Coronary artery (tissue), 2 donors: Measurements from ENCODE around the gene NFATC2.

ENCODE experiments used
- DNase-seq: peaks from one replicate; pipeline ENCODE4 v3.0.0-alpha.2; 2017; ENCODE audit warnings: low spot score
- H3K27ac ChIP-seq, 2 donors: fragments of 200-600 bp; sonication (generic); one replicate each; pipeline ENCODE4 v1.5.1; 2016 to 2019
- H3K4me3 ChIP-seq: fragments of 200-600 bp; sonication (generic); 2 replicates; pipeline ENCODE4 v1.5.1; 2016; ENCODE audit warnings: mild to moderate bottlenecking, moderate library complexity
- TF ChIP-seq, protein P1 (sequence below): fragments of 200-600 bp; sonication (generic); IDR thresholded peaks from one replicate; pipeline ENCODE4 v1.5.1; 2019; ENCODE audit warnings: antibody characterized with exemption

Gene NFATC2

DNA sequence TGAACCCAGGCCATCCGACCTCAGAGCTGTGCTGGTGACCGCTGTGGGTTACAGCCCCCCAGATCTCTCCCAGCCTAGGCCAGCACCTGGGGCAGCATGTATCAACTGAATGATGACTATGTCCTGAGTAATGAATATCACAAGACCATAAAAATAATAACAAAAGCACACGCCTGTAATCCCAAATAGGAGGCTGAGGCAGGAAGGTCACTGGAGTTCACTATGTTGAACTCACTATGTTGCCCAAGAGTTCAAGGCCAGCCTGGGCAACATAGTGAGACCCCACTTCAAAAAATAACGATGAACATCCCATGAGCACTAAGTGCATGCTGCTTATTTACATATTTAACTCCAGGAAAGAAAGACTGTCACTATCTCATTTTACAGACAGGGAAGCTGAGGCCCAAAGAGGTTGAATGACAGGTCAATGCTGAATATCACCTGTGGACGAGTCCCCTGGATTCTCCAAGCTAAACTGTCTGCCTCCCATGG lies 92.3 kb downstream of the NFATC2 start:
- no peak for DNase-seq

GRCh38 chr20:51449498-51450220 lies 92.9 kb downstream of the NFATC2 start:
- H3K27ac ChIP-seq: peak overlapping the region; percentile 68 to 75
- DNase-seq: no peak
- H3K4me3 ChIP-seq: no peak overlapping the region
- TF ChIP-seq, protein P1, sequence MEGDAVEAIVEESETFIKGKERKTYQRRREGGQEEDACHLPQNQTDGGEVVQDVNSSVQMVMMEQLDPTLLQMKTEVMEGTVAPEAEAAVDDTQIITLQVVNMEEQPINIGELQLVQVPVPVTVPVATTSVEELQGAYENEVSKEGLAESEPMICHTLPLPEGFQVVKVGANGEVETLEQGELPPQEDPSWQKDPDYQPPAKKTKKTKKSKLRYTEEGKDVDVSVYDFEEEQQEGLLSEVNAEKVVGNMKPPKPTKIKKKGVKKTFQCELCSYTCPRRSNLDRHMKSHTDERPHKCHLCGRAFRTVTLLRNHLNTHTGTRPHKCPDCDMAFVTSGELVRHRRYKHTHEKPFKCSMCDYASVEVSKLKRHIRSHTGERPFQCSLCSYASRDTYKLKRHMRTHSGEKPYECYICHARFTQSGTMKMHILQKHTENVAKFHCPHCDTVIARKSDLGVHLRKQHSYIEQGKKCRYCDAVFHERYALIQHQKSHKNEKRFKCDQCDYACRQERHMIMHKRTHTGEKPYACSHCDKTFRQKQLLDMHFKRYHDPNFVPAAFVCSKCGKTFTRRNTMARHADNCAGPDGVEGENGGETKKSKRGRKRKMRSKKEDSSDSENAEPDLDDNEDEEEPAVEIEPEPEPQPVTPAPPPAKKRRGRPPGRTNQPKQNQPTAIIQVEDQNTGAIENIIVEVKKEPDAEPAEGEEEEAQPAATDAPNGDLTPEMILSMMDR: no peak

More for the DNA sequence above, 92.3 kb downstream of the NFATC2 start:
- TF ChIP-seq, protein P1: no peak
- Histone ChIP-seq H3K4me3 (no peak overlapping the region), H3K27ac (peak overlapping the region; percentile 39 to 47)

DNA sequence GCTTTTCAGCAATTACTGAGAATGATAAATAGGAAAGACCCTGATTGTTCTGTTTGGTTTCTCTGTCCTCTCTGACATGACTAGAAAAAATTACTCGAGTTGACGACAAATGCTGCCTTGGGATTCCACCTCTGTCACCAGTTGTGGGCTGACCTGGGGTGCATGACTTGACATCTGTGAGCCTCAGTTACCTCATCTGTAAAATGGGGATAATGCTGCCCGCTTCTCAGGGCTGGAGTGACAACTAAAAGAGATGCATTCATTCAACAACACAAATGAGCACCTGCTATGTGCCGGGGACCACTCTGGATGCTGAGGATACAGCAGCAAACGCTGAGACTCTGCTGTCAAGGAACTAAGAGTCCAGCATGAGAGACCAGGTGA lies 94.8 kb downstream of the NFATC2 start:
- TF ChIP-seq, protein P1: no peak
- H3K27ac ChIP-seq: peak overlapping the region; percentile 32 to 41
- no peak overlapping the region for H3K4me3 ChIP-seq

DNA sequence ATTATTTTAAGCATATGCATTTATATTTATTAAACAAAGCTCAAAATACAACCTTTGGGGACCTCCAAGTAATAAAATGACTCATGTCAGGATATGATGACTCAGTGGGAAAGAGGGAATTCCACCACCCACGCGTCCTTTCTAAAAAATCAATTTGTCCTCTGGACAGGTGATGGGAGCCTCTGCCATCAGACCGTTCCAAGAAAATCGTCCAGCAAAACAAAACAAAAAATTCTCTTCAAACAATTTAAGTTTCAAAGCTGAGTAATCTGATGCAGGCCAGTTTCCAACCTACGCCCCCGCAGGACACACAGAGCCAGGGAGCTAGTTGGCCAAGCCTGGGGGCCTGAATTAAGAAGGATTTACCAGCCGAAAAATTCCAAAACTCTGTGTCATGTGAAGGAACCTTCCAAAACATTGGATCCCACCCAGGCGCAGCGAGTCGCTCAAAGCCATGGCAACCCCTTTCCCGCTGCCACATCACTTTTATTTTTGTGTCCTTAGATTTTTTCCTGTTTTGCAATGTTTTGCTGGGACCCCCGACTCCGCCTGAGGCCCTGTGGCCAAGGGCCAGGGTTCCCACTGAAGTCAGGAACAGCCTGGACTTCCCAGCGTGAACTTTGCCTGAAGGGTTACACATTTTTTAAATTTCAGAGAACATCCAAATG lies 95.3 kb downstream of the NFATC2 start:
- H3K27ac ChIP-seq: peak overlapping the region; percentile 32 to 41
- no peak overlapping the region for H3K4me3 ChIP-seq
- peak; percentile 91 for DNase-seq

More for the DNA sequence above, 94.8 kb downstream of the NFATC2 start:
- no peak for DNase-seq

DNA sequence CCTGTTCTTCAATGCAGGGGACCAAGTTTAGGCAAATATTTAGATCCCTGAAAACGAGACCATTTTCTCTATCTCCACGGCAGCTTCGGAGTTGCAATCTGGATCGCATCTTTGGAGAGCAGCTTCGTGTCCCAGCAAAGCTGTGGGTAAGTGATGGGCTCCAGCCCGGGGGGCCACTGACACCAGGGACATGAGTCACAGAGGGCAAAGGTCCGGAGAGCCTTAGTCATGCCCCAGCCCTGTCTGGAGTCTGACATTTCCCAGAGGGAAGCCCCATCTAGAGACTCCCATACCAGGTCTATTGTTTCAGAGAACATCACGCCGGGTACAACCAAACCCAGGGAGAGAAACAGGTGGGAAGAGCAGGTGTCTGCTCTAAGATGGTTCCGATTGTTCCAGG lies 95.9 kb downstream of the NFATC2 start:
- peak overlapping the region; percentile 17 to 49 for H3K27ac ChIP-seq
- TF ChIP-seq, protein P1: no peak
- DNase-seq: no peak
- H3K4me3 ChIP-seq: no peak overlapping the region

More for the DNA sequence above, 95.3 kb downstream of the NFATC2 start:
- TF ChIP-seq, protein P1: no peak

GRCh38 chr20:51446230-51446629 lies 96.3 kb downstream of the NFATC2 start:
- Histone ChIP-seq H3K27ac (peak overlapping the region in 1 of 2 donors; percentile 49), H3K4me3 (no peak overlapping the region)
- DNase-seq: no peak
- TF ChIP-seq, protein P1: no peak

DNA sequence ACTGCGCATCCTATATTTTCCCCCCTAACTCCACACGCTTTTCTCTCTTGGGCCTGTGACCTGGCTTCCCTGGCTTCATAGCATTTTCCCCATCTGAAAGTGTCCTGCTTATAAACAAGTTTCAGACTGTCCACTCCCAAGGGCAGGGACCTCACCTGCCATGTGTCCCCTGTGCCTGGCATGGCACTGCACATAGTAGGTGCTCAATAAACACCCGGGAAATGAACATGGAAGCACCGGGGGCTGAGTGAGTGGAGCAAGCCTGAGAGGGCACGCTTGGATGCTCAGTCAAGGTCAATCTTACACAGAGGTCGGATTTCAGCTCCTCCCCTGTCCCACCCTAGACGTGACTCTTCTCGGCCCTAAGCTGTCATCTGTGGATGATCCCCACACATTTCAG lies 96.9 kb downstream of the NFATC2 start:
- DNase-seq: no peak
- Histone ChIP-seq H3K27ac (no peak overlapping the region), H3K4me3 (no peak overlapping the region)
- TF ChIP-seq, protein P1: no peak
